ENCODE data around the gene CPD.
A peak's percentile ranks its signal among the peaks of the same experiment; 100 is the strongest.
"Not testable (repeated sequence)": the region's sequence is repeated elsewhere in the genome, so short reads cannot be mapped to it uniquely, and the experiment has no call there.

Gene CPD

GRCh38 chr17:30429155-30429554, 50.4 kb downstream of the CPD start:
- no peak for DNase-seq (ENCODE audit: low spot score)

DNA sequence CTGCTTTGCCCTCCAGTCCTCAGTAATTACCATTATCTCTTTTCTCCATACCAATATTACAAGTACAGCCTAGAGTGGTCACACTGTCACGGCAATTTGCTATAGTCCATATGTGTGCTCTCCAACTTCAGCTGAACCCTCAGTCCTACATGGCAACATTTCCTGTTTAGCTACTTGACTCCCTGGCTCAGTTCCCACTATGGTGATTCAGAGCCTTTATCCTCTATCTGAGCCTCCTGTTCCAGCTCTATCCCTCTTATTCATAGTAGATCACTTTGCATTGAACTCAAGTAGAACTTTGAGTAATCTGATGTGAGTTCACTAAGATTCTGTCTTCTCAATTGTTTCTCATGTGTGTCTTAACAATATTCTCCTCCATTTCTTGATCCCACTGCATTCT, 54.8 kb downstream of the CPD start:
- DNase-seq (ENCODE audit: low spot score) = peak; percentile 42

DNA sequence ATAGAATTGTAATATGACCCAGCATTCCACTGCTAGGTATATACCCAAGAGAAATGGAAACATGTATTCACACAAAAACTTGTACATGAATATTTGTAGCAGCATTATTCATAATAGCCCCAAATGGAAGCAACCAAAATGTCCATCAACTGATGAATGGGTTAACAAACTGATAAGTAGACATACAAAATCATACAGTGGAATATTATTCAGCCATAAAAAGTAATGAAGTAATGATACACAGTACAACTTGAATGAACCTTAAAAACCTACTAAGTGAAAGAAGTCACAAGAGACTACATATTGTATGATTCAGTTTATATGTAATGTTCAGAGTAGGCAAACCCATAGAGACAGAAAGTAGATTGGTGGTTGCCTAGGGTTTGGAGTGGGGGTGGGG, 58.0 kb downstream of the CPD start:
- no peak for DNase-seq (ENCODE audit: low spot score)

DNA sequence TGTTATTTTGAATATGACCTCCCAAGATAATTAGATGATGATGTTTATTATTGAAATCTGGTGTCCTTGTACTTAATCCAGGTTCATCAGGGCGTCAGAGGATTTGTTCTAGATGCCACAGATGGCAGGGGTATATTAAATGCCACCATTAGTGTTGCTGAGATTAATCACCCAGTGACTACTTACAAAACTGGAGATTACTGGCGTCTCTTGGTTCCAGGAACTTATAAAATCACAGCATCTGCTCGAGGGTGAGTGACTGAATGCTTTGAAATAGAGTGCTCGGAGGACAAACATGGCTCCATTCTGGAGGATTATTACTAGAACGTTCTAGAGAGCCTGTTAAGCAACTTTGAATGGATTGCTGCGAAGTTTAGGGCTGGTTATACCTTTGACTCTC, 65.0 kb downstream of the CPD start:
- DNase-seq (ENCODE audit: low spot score) = no peak

GRCh38 chr17:30446640-30447039, 67.9 kb downstream of the CPD start:
- DNase-seq (ENCODE audit: low spot score) = not testable (repeated sequence)

DNA sequence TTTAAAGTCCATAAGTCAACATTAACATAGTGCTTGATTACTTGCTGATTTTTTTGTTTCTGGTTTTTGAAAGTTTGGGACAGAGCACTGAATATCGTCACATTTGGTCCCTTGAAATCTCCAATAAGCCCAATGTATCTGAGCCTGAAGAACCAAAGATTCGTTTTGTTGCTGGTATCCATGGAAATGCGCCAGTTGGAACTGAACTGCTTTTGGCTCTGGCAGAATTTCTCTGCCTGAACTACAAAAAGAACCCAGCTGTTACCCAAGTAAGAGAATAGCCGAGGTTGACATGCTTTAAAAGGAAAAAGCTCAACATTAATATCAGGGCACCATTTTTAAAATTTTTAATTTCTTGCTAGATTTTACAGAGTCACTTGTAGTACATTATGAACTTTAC, 70.8 kb downstream of the CPD start:
- DNase-seq (ENCODE audit: low spot score) = no peak

GRCh38 chr17:30450125-30451027, 71.6 kb downstream of the CPD start:
- DNase-seq (ENCODE audit: low spot score) = no peak

- DNase-seq (ENCODE audit: low spot score) = no peak
Observed at GRCh38 chr17:30454635-30455034, 75.9 kb downstream of the CPD start.

DNA sequence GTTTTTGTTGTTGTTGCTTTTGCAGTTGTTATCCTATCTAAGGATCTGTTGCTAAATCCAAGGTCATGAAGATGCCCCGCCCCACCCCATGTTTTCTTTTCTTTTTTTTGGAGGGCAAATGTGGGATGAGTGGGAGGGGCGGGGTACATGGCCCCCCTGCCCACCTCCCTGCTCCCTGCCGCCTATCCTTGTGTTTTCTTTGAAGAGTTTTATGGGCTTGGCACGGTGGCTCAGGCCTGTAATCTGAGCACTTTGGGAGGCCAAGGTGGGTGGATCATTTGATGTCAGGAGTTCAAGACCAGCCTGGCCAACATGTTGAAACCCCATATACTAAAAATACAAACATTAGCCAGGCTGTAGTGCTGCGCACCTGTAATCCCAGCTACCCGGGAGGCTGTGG, 79.6 kb downstream of the CPD start:
- no peak for DNase-seq (ENCODE audit: low spot score)

DNA sequence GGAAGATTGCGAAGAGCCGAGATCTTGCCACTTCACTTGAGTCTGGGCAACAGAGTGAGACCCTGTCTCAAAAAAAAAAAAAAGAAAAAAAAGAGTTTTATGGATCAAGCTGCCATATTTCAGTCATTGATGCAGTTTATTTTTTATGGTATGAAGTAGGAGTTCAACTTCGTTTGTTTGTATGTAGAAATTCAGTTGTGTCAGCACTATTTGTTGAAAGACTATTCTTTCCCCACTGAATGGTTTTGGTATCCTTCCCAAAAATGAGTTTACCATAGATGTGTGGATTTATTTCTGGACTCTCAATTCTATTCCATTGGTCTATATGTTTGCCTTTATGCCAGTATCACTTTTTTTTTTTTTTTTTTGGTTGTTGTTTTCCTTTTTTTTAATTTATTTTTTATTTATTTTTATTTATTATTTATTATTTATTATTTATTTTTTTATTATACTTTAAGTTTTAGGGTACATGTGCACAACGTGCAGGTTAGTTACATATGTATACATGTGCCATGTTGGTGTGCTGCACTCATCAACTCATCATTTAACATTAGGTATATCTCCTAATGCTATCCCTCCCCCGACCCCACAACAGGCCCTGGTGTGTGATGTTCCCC, 80.2 kb downstream of the CPD start:
- not testable (repeated sequence) for DNase-seq (ENCODE audit: low spot score)

DNA sequence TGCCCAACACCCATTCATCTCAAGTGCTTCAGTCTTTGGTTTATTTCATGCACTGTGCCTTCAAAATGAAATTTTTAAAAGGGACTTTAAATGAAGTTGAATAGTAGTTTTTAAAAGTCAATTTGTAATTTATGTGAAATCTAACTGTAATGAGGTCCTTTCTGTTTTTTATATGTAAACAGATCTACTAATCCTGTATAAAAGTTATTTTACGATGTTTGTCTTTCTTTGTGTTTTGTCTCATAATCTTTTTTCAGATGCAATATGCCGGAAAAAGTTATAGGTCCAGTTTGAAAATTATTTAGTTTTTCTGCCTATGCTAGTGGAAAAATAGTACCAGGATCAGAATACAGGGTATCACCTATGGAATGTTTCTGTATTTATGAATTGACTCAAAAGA, 89.7 kb downstream of the CPD start:
- DNase-seq (ENCODE audit: low spot score) = no peak

DNA sequence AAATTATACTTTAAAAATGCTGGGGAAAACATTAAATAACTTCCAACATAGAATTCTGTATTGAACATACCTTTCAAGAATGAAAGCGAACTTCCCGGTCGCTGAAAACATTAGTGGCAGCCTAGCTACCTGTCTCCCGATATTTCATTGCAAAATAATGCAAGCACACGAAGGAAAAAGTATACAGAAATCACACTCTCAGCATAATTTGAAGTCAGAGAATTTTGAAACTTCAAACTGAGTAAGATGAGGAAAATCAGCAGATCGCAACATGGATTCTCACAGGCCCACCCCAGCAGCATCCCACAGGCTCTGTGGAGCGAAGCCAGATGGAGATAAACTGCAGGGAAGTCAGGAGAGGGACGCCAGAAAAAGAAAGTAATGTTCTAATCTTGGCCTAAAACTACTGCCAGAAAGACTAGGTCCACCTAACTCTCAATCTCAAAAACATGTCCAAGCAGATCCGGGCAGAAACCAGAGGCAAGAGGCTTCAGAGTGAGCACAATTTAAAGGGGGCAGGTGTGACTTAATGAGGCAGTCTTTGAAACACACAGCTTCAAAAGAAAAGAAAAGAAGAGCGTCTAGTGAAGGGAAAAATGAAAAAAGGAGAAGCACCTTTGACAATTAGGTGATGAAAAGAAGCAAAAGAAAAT, 93.6 kb downstream of the CPD start:
- DNase-seq (ENCODE audit: low spot score) = no peak

GRCh38 chr17:30475206-30475605, 96.5 kb downstream of the CPD start:
- DNase-seq (ENCODE audit: low spot score) = no peak

GRCh38 chr17:30476726-30477082, 98.0 kb downstream of the CPD start:
- DNase-seq (ENCODE audit: low spot score) = no peak

DNA sequence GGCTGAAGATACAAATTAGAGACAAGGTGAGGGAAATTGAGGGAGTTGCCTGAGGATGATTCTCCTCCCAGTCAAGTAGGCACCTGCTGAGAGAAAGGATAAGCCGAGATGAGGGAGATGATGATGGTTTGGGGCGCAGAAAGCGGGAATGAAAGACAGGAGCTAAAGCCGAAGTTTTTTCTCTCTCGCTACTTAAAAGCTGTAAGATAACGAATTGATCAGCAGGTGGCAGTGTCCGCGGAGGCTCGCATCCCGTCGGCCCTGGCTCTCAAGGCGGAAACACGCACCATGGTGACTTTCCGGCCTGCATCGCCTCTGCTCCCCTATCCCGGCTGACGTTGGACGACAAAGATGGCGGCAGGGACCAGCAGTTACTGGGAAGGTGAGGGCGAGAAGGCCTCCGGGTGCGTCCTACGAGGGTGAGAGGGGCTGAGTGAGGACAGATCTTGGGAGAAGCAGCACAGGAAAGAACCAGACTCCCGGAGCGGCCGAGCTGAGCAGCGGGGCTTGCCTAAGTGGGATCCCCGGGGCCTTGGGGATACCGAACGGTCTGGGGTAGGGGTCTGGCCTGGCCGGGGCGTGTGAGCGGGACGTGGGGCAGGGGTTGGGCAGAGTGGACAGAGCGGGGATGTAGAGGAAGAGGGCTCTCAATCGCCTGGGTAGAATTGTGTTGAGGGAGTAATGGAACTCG, 98.5 kb downstream of the CPD start, which contains the start of gene GOSR1:
Gene GOSR1 (plus strand): TSS at position 326 of the 691 bp plus-strand sequence. CDS start 26 bp downstream, at position 352.
- peak; percentile 97 for DNase-seq (ENCODE audit: low spot score)

DNA sequence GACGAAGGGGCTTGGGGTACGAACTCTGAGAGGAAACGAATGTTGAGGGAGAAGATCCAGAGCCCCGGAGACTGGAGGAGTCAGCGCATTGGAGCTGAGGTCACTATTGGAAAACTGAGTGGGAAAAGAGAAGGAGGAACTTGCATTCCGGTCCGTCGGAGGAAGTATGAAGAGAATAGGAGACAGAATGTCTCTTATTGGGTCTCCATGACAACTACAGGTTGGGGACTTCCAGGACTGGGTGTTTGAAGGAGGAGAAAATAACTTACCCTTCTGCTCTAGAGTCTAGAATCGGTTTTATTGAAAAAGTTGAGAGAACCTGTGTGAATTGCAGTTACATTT, 99.0 kb downstream of the CPD start:
- DNase-seq (ENCODE audit: low spot score) = no peak

DNA sequence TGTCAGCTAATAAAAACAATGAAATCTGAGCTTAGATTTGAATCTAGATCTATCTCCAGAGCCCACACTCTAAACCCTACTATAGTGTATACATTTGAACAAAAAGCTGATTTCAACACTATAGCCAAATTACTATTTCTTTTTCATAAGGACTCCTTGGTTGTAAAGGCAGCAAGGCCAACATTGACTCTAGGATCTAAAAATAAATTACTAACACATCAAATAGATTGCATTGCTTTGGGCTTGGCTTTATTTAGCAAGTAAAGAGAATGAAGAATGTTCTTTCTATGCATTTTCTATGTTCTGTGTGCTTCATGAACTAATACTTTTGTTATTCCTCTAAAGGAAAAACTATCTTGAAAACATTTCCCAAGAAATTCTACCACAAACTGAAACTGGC, 103.8 kb downstream of the CPD start:
- DNase-seq (ENCODE audit: low spot score) = no peak

- DNase-seq (ENCODE audit: low spot score) = no peak
Observed at GRCh38 chr17:30483159-30483558, 104.4 kb downstream of the CPD start.

- DNase-seq (ENCODE audit: low spot score) = no peak
Observed at GRCh38 chr17:30493780-30494179, 115.1 kb downstream of the CPD start.

DNA sequence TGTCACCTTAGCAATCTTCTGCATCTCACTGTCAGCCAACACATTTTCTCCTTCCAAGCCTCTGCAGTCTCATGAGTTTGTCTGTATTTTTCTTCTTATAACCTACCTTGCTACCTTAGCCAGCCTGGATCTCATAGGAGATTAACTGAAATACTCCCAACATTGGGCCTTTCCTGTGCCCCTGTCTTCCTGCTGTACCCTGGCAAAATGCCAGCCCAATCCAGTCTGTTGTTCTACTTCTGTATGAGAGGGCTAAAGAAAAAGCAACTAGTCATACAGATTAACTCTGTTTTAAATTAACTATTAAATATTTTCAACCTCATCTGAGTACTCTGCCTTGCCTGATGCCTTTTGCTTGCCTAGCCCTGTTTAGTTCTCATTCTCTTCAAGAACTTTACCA, 116.9 kb downstream of the CPD start:
- no peak for DNase-seq (ENCODE audit: low spot score)

DNA sequence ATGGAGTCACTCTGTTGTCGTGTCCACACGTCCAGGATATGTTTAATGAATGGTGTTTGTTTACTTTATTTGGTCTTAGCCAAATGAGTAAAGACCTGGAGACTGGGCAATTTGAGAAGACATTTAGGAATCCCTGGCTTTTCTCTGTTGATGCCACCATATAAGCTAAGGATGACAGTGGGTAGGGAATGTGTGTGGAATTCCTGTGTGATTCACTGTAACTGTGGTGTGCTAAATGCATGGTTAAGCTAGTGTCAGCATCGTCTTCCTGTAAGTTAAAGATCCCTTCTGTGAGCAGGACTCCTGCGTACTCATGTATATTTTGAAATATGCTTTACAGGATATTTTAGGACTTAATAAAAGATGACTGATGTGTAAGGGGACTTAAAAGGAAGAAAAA, 124.8 kb downstream of the CPD start:
- DNase-seq (ENCODE audit: low spot score) = no peak

DNA sequence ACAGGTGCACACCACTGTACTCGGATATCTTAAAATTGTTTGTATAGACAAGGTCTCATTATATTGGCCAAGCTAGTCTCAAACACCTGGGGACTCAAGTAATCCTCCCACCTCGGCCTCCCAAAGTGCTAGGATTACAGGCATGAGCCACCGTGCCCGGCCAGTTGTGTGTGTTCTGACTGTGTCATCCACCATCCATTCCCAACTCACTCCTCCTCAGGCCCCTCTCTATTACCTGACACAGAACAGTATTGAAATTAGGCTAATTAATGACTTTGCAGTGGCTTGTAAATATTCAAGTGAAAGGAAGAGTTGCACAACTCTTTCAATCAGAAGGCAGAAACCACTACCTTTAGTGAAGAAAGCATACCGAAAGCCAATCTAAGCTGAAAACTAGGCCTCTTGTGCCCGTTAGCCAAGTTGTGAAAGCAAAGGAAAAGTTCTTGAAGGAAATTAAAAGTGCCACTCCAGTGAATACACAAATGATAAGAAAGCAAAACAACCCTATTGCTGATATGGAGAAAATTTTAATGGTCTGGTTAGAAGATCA, 127.2 kb downstream of the CPD start:
- no peak for DNase-seq (ENCODE audit: low spot score)
